ENCODE measurements around the gene ARSG. TPM values are rescaled to one million over a fixed set of nuclear protein-coding genes. Genes with fewer than 3 reads are reported as not detected.
A peak's percentile ranks its signal among the peaks of the same experiment; 100 is the strongest.

ARSG gene
- total RNA-seq, 1 donor from 2014 or later, result 19.6 TPM

GRCh38 chr17:68356520-68356919 lies 65.2 kb downstream of the ARSG start:
- ChIA-PET CTCF (interaction anchor here (1.1 kb wide), 1 partner anchor 42 kb away, joined by 3 read pairs; no protein-coding TSS in a partner anchor), POLR2A (interaction anchor here (0.5 to 1.3 kb wide), 4 partner anchors 9 to 986 kb away, joined by 4 to 7 read pairs (median 4); no protein-coding TSS in a partner anchor)

DNA sequence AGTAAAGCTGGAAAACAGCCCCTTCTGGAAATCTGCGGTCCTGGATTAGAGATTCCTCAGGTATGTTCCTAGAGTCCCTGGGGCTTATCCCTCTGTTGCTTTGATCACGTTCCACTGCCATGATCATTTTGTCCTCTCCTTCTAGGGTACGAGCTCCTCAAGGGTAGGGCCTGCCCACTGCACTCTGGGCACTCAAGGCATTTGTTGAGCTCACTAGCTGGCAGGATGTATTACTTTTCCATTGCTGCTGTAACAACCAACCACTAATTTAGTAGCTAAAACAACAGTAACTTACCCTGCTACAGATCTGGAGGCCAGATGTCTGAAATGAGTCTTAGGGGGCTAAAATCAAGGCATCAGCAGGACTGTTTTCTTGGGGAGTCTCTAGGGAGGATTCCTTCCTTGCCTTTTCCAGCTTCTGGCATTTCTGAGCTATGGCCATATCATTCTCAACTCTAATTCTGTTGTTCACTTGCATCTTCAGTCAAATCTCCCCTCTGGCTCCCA lies 65.7 kb downstream of the ARSG start:
- CTCF ChIA-PET, result interaction anchor here (1.4 kb wide), 1 partner anchor 42 kb away, joined by 4 read pairs; no protein-coding TSS in a partner anchor
- Mint-ChIP-seq H3K27ac (peak overlapping the region; percentile 18), H3K4me3 (no peak overlapping the region), H3K36me3 (ENCODE audit: low read depth) (peaks cover 12% of the 10 kb centered on the region), H3K27me3 (peaks cover 20% of the 10 kb centered on the region), H3K9me3 (no peaks in the 10 kb centered on the region), H3K4me1 (peaks cover 15% of the 10 kb centered on the region)
- TF ChIP-seq, protein P1, sequence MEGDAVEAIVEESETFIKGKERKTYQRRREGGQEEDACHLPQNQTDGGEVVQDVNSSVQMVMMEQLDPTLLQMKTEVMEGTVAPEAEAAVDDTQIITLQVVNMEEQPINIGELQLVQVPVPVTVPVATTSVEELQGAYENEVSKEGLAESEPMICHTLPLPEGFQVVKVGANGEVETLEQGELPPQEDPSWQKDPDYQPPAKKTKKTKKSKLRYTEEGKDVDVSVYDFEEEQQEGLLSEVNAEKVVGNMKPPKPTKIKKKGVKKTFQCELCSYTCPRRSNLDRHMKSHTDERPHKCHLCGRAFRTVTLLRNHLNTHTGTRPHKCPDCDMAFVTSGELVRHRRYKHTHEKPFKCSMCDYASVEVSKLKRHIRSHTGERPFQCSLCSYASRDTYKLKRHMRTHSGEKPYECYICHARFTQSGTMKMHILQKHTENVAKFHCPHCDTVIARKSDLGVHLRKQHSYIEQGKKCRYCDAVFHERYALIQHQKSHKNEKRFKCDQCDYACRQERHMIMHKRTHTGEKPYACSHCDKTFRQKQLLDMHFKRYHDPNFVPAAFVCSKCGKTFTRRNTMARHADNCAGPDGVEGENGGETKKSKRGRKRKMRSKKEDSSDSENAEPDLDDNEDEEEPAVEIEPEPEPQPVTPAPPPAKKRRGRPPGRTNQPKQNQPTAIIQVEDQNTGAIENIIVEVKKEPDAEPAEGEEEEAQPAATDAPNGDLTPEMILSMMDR (IDR thresholded peaks at IDR 0.05), result no peak
- ATAC-seq (ENCODE audit: low read depth), result no peak
- POLR2A ChIA-PET, result interaction anchor here (0.5 to 1.3 kb wide), 3 partner anchors 9 to 499 kb away, joined by 4 to 7 read pairs (median 4); no protein-coding TSS in a partner anchor
- intact Hi-C loops (cut with micrococcal nuclease), result loop anchor here (5.0 kb wide), 1 partner anchor 40 kb away; no protein-coding TSS in a partner anchor
- no peak for DNase-seq

More at GRCh38 chr17:68356520-68356919, 65.2 kb downstream of the ARSG start:
- Mint-ChIP-seq H3K9me3 (no peaks in the 10 kb centered on the region), H3K27ac (peak overlapping the region; percentile 24), H3K27me3 (peaks cover 19% of the 10 kb centered on the region), H3K4me3 (peak overlapping the region; percentile 9), H3K4me1 (peaks cover 15% of the 10 kb centered on the region), H3K36me3 (ENCODE audit: low read depth) (peaks cover 12% of the 10 kb centered on the region)
- DNase-seq (no peak), ATAC-seq (ENCODE audit: low read depth) (peak; percentile 77)
- TF ChIP-seq, protein P1 (IDR thresholded peaks at IDR 0.05), result no peak
- intact Hi-C loops (cut with micrococcal nuclease), result loop anchor here (5.0 kb wide), 1 partner anchor 39 kb away; no protein-coding TSS in a partner anchor

GRCh38 chr17:68357886-68358285 lies 66.6 kb downstream of the ARSG start:
- Mint-ChIP-seq H3K4me1 (peaks cover 15% of the 10 kb centered on the region), H3K27ac (no peak overlapping the region), H3K4me3 (no peak overlapping the region), H3K27me3 (peaks cover 23% of the 10 kb centered on the region), H3K36me3 (ENCODE audit: low read depth) (peaks cover 16% of the 10 kb centered on the region), H3K9me3 (no peaks in the 10 kb centered on the region)
- ChIA-PET POLR2A (interaction anchor here (1.3 kb wide), 1 partner anchor 10 kb away, joined by 4 read pairs; no protein-coding TSS in a partner anchor), CTCF (interaction anchor here (1.4 kb wide), 1 partner anchor 41 kb away, joined by 4 read pairs; no protein-coding TSS in a partner anchor)
- TF ChIP-seq, protein P1 (IDR thresholded peaks at IDR 0.05), result no peak
- ATAC-seq (ENCODE audit: low read depth) (no peak), DNase-seq (no peak)
- intact Hi-C loops (cut with micrococcal nuclease), result loop anchor here (5.0 kb wide), 1 partner anchor 41 kb away; no protein-coding TSS in a partner anchor

DNA sequence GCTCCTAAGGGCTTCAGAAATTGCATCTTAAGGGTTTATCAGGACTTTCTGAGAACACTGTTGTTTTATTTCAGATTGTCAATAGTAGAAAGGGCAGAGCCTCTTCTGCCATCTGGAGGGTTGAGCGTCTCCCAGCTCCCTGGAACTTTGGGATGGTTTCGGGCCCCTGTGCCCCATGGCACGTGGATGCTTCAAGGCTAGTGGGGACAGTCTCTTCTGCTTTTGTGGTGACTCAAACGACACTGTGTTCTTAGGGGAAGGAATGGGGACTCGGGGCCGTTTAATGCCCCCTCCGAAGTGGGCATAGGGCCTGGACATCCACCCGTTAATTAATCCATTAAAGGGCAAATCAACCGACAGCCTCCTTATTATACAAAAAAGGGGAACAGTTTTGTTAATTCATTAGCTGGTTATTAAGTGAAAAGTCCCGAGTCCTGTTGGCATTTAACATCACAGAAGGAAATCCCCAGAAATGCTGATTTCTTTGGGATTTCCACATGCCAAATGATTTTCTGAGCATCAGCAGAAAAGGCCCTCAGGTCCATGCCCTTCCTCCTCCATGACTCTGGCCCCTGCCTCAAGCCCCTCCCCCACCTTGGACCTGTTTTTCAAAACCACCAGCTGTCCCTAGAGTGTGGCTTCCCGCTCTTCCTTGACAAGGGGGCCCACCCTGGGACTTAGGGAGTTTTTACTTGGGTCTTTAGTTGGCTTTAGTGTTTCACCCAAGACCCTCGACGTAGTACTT lies 68.7 kb downstream of the ARSG start:
- intact Hi-C loops (cut with micrococcal nuclease), result loop anchor here (5.0 kb wide), 1 partner anchor 43 kb away; no protein-coding TSS in a partner anchor
- TF ChIP-seq, protein P1 (IDR thresholded peaks at IDR 0.05), result no peak
- Mint-ChIP-seq H3K36me3 (ENCODE audit: low read depth) (peaks cover 16% of the 10 kb centered on the region), H3K27ac (no peak overlapping the region), H3K4me3 (no peak overlapping the region), H3K9me3 (no peaks in the 10 kb centered on the region), H3K27me3 (peaks cover 23% of the 10 kb centered on the region), H3K4me1 (peaks cover 15% of the 10 kb centered on the region)
- ChIA-PET CTCF (no interaction called here), POLR2A (no interaction called here)
- DNase-seq (no peak), ATAC-seq (ENCODE audit: low read depth) (no peak)

DNA sequence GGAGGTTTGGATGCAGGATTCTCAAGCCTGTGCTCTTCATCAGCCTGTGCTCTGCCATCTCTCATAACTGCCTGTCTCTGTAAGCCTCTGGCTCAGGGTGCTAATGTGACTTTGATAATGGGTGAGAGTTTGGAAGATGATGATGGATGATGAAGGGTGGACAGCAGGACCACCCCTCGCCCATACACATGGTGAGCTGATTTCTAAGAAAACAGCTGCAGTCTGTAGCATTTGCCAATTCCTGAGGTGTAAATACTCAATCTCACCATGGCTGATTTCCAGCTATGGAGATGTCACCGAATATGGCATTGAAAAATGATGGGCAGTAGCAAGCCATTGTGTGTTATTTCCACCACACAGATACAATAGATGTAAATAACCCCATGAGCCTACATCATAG lies 74.2 kb downstream of the ARSG start:
- no peaks in the 10 kb centered on the region for H3K9me3 Mint-ChIP-seq
- no peak overlapping the region for H3K27ac Mint-ChIP-seq
- no peak overlapping the region for H3K4me3 Mint-ChIP-seq
- DNase-seq (no peak), ATAC-seq (ENCODE audit: low read depth) (no peak)
- H3K36me3 Mint-ChIP-seq (ENCODE audit: low read depth), result peaks cover 7% of the 10 kb centered on the region
- ChIA-PET POLR2A (no interaction called here), CTCF (no interaction called here)
- intact Hi-C loops (cut with micrococcal nuclease), result no loop called here
- H3K4me1 Mint-ChIP-seq, result no peaks in the 10 kb centered on the region
- TF ChIP-seq, protein P1 (IDR thresholded peaks at IDR 0.05), result no peak
- H3K27me3 Mint-ChIP-seq, result peaks cover 9% of the 10 kb centered on the region
